WERI-Rb-1 (cell line): Measurements from ENCODE around the gene PPP2R2C.

Experiments used
- DNase-seq: peaks from one replicate; pipeline ENCODE4 v3.0.0-alpha.2; 2020
- H3K27ac ChIP-seq: fragments of 250-450 bp; sonication (Bioruptor Pico); 2 replicates; pipeline ENCODE4 v1.5.1; 2020; ENCODE audit warnings: mild to moderate bottlenecking, moderate library complexity
- H3K27me3 ChIP-seq: fragments of 250-450 bp; sonication (Bioruptor Pico); 2 replicates; pipeline ENCODE4 v1.5.1; 2021; ENCODE audit warnings: mild to moderate bottlenecking, low read depth, moderate library complexity; ENCODE audit not compliant: insufficient read depth, severe bottlenecking
- H3K36me3 ChIP-seq: fragments of 250-450 bp; sonication (Bioruptor Pico); 2 replicates; pipeline ENCODE4 v1.5.1; 2020; ENCODE audit warnings: mild to moderate bottlenecking, moderate library complexity
- H3K4me3 ChIP-seq: 2 replicates; pipeline ENCODE4 v1.5.1; 2011; ENCODE audit warnings: low read depth, mild to moderate bottlenecking, control low read depth, low read length
- H3K9me3 ChIP-seq: fragments of 250-450 bp; sonication (Bioruptor Pico); 2 replicates; pipeline ENCODE4 v1.5.1; 2021; ENCODE audit warnings: mild to moderate bottlenecking, moderate library complexity; ENCODE audit not compliant: severe bottlenecking
- TF ChIP-seq, protein P1 (sequence below): IDR thresholded peaks from 2 replicates; pipeline ENCODE4 v1.5.1; 2011; ENCODE audit warnings: low read depth, mild to moderate bottlenecking, control low read depth, inconsistent platforms, low read length

PPP2R2C gene

DNA sequence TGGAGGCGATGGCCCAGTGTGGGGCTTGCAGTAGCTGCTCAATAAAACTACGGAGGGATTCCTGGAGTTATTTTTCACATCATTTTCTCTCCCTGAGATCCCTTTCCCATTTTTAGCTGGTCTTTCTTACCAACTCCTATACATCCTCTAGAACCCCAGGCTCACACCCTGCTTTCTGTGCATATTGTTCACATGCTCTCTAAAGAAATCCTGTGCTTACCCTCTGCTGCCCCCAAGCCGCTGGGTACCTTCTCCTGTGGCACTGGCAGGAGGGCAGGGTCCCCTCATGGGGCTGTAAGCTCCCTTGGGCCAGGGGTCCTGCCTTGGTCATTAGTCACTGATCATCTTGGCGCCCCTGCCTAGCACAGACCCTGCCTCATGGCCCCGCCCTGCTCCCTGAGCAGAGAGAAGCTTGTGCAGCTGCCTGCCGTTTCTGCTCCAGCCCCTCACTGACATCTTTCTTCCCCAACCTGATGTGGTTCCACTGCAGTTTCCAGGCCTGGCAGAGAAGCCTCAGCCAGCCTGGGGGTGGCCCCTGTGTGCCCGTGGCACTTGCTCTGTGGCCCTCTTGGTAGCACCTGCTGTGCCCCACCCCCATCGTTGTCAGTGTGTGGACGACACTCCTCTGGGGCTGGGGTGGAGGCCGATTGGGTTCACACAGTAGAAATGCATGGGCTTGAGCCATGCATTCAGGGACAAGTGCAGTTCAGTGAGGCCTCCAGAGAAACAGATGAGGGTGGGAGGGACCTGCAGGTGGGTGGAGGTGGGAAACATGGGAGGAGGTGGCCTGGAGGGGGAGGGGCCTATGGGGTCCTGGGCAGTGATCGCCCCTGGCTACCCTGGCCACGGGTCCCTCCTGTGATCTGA lies 133.2 kb downstream of the PPP2R2C start:
- H3K27ac ChIP-seq = no peak overlapping the region
- no peaks in the 10 kb centered on the region for H3K9me3 ChIP-seq
- H3K4me3 ChIP-seq = no peak overlapping the region
- no peaks in the 10 kb centered on the region for H3K36me3 ChIP-seq
- no peak for DNase-seq
- TF ChIP-seq, protein P1, sequence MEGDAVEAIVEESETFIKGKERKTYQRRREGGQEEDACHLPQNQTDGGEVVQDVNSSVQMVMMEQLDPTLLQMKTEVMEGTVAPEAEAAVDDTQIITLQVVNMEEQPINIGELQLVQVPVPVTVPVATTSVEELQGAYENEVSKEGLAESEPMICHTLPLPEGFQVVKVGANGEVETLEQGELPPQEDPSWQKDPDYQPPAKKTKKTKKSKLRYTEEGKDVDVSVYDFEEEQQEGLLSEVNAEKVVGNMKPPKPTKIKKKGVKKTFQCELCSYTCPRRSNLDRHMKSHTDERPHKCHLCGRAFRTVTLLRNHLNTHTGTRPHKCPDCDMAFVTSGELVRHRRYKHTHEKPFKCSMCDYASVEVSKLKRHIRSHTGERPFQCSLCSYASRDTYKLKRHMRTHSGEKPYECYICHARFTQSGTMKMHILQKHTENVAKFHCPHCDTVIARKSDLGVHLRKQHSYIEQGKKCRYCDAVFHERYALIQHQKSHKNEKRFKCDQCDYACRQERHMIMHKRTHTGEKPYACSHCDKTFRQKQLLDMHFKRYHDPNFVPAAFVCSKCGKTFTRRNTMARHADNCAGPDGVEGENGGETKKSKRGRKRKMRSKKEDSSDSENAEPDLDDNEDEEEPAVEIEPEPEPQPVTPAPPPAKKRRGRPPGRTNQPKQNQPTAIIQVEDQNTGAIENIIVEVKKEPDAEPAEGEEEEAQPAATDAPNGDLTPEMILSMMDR = no peak
- H3K27me3 ChIP-seq = no peaks in the 10 kb centered on the region

DNA sequence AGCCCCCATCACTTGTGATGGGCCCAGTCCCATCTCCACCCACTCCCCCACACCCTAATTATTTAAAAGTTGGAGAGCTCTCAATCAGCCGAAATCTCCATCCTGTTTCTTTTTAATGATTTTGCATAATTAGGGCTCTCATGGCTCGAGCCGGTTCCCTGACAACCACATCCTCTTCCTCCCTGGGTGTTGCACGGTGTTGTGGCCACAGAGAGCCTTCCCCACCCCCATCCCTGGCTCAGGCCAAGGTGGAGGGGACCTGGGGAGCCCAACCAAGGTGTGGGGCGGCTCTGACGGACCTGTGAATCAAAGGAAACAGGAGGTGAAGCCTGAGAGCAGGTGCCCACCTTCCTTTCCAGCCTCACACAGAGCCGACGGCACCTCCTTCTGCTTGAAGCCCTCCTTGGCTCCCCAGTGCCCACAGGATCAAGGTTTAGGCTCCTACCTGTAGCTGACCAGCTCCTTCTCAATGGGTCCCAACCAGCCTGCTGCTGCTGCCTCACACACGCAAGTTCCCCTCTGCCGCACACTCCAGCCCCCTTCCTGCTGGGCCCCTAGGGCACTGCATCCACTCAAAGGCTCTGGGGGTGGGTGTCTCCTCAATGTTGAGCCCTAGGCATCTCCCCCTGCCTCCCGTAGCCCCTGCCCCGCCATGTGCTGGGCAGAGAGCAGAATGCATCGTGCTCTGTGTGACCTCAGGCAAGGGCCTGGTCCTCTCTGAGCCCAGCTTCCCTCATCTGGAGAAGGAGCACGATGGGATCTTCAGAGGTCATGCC lies 134.1 kb downstream of the PPP2R2C start:
- Histone ChIP-seq H3K9me3 (no peaks in the 10 kb centered on the region), H3K4me3 (no peak overlapping the region)

DNA sequence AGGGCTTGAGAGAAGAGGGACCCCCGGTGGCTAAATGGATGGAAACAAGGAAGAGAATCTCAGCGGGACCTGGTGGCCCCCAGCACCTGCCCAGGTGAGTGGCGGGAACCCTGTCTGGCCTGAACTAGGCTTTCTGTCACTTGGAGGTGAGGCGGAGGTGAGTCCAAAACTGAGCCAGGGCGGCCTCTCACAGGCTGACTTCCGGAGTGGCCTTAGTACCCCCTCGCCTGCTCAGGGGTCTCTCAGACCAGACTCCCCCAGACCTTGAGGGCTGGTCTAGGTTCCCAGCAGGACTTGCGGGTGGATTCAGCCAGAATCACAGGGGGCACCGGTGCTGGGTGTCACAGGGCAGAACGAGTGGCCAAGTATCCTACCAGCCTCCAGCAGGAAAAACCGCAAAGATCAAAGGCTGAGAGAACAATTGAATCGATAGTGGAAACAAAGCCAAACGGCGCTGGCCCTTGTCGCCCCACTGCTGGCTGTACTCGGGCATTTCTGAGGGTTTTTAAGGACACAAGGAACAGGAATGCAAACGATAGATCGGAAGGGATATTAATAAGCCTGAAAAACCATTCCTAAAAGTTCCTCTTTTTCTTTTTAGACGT lies 135.0 kb downstream of the PPP2R2C start:
- H3K27ac ChIP-seq = no peak overlapping the region
- TF ChIP-seq, protein P1 = no peak
- H3K9me3 ChIP-seq = no peaks in the 10 kb centered on the region

More for the DNA sequence above, 134.1 kb downstream of the PPP2R2C start:
- no peak for DNase-seq
- no peak overlapping the region for H3K27ac ChIP-seq
- TF ChIP-seq, protein P1 = no peak
- H3K36me3 ChIP-seq = no peaks in the 10 kb centered on the region
- no peaks in the 10 kb centered on the region for H3K27me3 ChIP-seq

DNA sequence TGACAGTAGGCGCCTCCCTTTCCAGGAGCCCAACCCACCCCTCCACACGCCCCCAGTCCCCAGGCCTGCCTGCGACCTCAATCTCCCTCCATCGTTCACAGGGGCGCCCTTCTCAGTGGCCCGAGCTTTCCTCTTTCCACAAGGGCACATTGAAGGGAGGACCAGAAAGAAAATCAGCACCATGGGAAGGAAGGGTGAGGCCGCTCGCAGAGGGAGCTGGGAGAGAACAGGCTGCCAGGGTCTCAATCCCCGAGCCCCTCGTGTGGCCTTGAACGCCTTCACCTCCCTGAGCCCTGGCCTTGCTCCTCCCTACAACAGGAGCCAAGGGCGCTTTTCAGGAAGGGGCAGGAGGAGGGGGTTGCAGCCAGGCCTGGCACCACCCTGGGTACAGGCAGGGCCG lies 136.2 kb downstream of the PPP2R2C start:
- no peak overlapping the region for H3K4me3 ChIP-seq
- peaks cover 5% of the 10 kb centered on the region for H3K36me3 ChIP-seq
- no peak for DNase-seq
- peaks cover 3% of the 10 kb centered on the region for H3K9me3 ChIP-seq
- no peaks in the 10 kb centered on the region for H3K27me3 ChIP-seq
- TF ChIP-seq, protein P1 = no peak
- no peak overlapping the region for H3K27ac ChIP-seq

More for the DNA sequence above, 135.0 kb downstream of the PPP2R2C start:
- no peak for DNase-seq
- no peak overlapping the region for H3K4me3 ChIP-seq
- no peaks in the 10 kb centered on the region for H3K27me3 ChIP-seq
- H3K36me3 ChIP-seq = no peaks in the 10 kb centered on the region

DNA sequence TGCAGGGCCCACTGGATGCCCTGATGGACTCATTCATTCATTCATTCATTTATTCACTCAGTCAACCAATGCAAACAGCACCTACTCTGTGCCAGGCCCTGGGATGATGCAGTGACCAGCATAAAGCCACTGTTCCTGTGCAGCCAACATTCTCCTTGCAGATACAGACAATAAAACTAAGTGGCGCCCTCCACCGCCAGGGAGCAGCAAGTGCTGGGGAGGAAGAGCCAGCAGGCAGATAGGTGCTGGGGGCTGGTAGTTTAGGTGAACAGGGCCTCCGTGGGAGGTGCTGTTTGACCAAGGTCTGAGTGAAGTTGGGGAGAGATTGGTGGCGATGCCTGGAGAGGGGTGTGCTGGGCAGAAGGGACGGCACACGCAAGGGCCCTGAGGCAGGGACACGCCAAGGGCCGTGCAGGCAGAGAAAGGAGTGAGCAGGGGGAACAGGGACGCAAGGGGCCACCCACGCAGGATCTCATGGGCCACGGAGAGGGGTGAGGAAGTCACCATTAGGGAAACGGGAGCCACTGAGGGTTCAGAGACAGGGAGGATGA lies 137.3 kb downstream of the PPP2R2C start:
- no peak overlapping the region for H3K27ac ChIP-seq
- H3K4me3 ChIP-seq = no peak overlapping the region
- TF ChIP-seq, protein P1 = peak; percentile 51
- peaks cover 7% of the 10 kb centered on the region for H3K36me3 ChIP-seq
- peaks cover 3% of the 10 kb centered on the region for H3K9me3 ChIP-seq
- H3K27me3 ChIP-seq = no peaks in the 10 kb centered on the region
- peak; percentile 58 for DNase-seq
